HG02763 (cell line): ENCODE measurements around the gene PRKAA2.
"Not testable (repeated sequence)": the region's sequence is repeated elsewhere in the genome, so short reads cannot be mapped to it uniquely, and the experiment has no call there.

Experiments used
- ATAC-seq: cut with Tn5 transposase; IDR thresholded peaks from one replicate; pipeline ENCODE4 v1.9.1; 2021; ENCODE audit warnings: mild to moderate bottlenecking, moderate library complexity; ENCODE audit not compliant: unreplicated experiment

PRKAA2 gene

DNA sequence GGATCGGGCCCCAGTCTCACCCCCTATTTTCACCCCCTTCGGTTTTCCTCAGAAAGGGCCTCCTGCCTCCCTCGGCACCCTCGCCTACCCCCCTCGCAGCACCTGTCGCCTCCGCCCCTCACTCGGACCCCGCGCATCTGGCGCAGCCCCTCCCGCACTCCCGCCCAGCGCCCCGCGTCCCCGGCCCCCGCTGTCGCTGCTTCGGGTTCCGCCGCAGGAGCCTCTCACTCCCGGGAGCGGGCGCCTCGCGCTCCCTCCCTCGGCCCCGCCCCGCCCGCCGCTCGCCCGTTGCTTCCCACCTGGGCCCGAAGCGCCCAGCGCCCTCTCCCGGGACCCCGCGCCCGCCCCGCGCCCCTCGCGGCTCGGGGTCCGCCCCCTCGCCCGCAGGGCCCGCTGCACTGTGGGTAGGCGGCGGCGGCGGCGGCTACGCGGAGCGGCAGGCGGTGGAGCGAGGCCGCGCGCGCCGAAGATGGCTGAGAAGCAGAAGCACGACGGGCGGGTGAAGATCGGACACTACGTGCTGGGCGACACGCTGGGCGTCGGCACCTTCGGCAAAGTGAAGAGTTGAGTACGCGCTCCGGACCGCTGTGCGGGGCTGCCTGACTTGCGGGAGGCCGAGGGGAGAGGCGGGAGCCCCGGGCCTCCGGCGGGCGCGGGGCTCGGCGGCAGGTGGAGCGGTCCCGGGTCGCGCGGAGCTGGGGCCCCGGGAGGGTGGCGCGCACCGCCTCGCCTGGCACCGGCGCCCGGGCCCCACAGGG, at the start of gene PRKAA2:
PRKAA2 (plus strand) TSS at position 396 of the 758 bp plus-strand sequence; CDS start at position 470, 74 bp downstream.
- no peak for ATAC-seq

DNA sequence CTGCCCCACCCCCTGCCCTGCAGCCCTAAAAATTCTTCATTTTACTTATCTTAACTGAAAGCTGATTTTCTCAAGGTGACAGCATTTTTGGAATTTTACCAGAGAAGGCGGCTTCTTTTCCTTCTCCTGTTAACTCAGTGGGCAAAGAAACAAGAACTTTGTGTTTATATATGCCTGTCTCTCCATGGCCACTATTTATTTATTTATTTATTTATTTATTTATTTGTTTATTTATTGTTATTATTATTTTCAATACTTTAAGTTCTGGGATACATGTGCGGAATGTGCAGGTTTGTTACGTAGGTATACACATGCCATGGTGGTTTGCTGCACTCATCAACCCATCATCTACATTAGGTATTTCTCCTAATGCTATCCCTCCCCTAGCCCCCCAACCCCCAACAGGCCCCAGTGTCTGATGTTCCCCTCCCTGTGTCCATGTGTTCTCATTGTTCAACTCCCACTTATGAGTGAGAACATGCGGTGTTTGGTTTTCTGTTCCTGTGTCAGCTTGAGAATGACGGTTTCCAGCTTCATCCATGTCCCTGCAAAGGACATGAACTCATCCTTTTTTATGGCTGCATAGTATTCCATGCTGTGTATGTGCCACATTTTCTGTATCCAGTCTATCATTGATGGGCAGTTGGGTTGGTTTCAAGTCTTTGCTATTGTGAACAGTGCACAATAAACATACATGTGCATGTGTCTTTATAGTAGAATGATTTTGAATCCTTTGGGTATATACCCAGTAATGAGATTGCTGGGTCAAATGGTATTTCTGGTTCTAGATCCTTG, 49.5 kb upstream of the PRKAA2 start:
- ATAC-seq, result not testable (repeated sequence)

DNA sequence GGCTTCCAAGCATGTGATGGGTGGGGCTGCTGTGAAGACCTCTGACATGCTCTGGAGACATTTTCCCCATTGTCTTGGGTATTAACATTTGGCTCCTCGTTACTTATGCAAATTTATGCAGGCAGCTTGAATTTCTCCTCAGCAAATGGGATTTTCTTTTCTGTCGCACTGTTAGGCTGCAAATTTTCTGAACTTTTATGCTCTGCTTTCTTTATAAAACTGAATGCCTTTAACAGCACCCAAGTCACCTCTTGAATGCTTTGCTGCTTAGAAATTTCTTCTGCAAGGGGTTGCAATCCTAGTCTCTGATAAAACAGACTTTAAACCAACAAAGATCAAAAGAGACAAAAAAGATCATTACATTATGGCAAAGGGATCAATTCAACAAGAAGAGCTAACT, 35.0 kb upstream of the PRKAA2 start:
- ATAC-seq, result not testable (repeated sequence)

DNA sequence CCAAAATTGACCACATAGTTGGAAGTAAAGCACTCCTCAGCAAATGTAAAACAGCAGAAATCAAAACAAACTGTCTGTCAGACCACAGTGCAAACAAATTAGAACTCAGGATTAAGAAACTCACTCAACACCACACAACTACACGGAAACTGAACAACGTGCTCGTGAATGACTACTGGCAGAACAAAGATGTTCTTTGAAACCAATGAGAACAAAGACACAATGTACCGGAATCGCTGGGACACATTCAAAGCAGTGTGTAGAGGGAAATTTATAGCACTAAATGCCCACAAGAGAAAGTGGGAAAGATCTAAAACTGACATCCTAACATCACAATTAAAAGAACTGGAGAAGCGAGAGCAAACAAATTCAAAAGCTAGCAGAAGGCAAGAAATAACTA, 34.3 kb upstream of the PRKAA2 start:
- ATAC-seq, result not testable (repeated sequence)

DNA sequence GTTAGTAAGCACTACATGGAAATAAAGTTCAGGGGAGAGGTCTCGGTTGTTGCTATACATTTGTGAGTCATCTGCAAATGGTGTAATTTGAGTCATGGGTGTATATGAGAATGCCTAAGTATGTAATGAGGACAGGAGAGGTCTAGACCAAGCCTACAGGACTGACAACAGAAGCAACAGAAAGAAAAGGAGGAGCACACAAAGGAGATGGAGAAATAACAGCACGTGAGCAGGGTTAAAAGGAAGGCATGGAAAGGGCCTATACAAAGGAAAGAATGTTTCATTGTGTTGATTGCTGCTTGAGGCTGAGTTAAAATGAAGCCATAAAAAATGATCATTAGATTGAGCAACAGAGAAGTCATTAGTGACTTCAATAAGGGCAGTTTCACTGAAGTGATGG, 28.0 kb upstream of the PRKAA2 start:
- ATAC-seq, result no peak

DNA sequence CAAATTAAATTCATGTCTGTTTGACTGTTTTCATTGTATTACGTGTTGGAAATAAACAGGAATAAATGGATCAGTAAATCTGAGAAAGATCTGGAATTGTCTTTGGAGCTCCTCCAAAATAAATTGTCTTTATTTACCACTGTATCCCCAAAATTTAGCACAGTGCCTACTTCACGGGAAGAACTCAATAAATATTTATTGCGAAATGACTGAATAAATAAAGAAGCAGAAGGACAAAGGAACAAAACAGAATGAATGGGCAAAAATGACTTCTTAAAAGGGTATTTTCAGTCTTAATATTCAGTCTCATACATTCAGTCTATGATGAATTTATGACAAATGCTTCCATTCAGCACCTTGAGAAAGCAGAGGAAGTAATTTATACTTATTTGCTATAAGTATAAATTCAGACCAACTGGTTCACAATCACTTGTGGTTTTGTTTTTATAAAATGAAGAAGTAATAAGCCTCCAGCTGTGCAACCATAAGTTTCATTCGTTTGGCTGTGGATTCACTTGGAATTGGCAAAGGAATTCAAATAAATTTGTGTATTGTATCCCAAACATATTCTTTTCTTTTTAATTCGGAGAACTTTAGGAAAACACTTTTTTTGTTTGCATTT, 19.2 kb upstream of the PRKAA2 start:
- ATAC-seq, result no peak

DNA sequence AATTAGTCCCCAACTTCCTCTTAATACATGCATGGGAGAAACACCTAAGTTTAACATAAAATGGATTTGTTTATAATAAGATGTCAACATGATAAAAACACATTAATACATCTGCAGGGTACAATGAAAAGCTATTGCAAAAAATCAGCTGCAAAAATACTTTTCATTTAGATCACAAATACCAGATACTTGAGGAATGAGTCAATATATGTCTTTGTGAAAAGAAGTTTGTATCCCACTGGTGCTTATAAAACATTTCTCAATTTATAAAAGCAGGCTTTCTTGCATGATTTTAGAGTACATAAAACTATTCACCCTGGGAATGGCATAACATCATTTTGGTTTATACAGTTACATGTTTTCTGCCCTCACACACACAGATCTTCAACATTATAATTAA, 18.6 kb upstream of the PRKAA2 start:
- no peak for ATAC-seq

DNA sequence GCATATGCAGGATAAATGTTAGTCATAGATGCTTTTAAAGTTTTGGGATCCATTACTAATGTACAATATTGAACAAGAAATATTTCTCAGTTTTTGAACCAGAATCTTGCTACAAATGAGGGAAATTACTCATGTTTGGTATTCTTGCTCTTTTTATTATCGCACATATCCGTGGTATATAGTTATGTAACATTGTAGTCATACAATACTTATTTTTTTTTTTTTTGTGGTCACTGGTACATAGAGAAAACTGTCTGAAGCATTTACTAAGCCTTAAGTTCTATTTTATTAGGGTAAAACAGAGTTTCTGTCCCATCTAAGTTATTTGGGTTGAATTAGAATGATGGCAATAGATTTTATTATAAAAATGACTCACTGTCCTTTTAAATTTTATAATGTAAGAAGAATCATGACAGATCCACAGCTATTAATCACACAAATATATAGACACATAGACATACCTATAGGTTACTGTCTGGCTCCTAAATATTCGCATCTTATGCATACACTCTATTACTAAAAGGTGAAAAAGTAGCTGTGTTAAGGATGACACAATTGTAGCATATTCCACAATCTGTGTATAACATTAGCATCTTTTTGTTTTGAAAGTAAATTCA, 18.0 kb upstream of the PRKAA2 start:
- no peak for ATAC-seq

DNA sequence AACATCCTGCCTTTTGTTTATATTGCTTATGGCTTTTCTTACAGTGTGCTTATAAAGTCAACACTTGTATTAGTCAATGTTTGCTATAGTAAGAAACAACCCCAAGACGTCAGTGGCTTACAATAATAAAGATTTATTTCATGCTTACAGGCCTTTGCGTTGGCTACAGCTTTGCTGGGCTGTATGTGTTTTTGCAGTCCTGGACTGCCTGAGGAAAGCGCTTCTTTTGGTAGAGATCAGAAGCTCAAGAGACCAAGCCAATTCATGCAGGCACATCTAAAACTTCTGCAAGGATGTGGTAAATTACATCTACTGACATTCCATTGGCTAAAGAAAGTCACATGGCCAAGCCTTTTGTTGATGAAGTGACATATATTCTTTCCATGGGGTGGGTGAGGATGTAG, 17.5 kb upstream of the PRKAA2 start:
- no peak for ATAC-seq

DNA sequence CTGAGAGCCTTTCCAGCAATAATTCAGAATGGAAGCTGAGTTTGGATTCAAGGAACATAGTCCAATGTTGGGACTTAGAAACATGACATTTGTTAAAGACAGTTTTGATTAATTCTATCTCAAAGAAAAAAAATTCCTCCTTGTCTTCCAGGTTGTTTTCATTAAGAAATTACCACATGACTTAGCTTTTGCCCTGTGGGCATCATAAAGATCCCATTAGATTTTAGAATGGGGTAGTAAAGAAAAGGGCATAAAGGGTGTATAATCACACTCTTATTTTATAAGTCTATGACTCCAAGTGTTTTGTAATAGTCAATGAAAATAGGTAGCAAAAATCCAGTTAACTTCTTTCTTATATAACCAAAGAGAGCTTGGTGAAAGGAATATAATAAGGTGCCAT, 14.3 kb upstream of the PRKAA2 start:
- ATAC-seq, result no peak

DNA sequence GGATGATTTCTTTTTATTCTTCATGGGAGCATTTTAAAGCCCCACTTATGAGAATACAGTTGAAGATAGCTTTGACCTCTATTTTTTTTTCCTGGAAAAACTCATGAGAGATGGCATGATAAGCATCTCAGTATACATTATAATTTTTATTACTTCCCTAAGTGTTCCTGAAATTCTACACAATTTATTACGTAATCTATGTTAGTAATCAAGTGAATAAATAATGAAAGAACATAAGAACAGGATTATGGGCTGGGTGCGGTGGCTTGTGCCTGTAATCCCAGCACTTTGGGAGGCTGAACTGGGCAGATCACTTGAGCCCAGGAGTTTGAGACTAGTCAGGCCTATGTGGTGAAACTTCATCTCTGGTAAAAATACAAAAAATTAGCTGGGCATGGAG, 13.2 kb upstream of the PRKAA2 start:
- ATAC-seq, result no peak

DNA sequence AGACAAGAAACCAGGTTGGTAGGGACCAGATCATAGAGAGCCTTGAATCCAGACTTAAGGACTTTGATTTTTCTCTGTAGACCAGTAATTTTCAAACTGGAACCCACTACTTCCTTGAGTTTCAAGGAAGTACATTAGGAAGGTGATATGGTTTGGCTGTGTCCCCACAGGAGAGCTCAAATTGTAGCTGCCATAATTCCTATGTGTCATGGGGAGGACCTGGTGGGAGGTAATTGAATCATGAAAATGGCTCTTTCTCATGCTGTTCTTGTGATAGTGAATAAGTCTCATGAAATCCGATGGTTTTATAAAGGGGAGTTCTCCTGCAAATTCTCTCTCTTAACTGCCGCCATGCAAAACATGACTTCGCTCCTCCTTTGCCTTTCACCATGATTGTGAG, 10.1 kb upstream of the PRKAA2 start:
- ATAC-seq, result no peak

DNA sequence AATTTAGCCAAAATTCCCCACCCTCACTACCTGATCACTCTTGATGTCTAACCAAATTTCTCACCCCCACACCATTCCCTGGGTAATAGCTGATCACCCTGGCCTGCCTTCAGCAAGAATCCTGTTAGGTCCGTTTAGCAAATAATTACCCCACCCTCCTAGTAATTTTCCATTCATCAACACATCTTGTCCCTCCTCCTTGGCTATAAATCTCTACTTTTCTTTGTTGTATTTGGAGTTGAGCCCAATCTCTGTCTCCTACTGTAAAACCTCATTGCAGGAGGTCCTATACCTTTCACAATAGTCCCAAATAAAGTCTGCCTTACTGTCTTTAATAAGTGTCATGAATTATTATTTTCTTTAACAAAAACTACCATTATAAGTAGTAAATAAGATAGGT, 6.9 kb upstream of the PRKAA2 start:
- ATAC-seq, result no peak

DNA sequence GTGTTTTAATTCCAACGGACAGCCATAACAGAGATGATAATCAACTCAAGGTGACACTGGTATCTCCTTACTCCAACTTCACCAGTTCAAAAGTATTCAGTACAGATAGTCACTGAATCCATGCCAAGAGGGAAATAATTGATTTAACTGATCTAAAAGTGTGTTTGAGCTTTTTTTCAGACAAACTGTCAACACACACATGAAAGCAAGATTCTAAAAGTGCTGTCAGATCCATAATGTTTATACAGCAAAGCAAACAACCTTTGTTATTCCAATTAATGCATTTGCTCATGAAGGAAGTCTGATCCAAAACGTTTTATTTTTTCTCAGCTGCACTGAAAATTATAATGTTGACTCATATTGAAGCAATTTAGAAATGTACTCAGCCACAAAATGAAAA, 5.9 kb upstream of the PRKAA2 start:
- ATAC-seq, result no peak

DNA sequence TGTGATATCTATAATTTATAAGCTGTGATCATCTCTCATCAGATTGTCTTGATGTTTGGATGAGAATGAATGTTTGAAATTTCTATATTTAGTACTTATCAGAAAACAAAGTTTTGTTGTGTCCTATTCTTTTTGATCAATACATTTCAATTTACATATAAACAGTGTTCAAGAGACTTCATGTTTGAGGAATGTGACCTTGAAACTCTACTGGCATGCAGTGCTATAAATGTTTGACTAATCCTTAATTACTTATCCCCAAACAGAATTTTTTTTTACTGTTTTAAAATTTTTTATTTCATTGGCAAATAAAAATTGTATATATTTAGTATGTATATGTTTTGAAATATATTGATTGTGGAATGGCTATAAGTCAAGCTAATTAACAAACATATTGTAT, 1.5 kb upstream of the PRKAA2 start:
- ATAC-seq, result no peak

DNA sequence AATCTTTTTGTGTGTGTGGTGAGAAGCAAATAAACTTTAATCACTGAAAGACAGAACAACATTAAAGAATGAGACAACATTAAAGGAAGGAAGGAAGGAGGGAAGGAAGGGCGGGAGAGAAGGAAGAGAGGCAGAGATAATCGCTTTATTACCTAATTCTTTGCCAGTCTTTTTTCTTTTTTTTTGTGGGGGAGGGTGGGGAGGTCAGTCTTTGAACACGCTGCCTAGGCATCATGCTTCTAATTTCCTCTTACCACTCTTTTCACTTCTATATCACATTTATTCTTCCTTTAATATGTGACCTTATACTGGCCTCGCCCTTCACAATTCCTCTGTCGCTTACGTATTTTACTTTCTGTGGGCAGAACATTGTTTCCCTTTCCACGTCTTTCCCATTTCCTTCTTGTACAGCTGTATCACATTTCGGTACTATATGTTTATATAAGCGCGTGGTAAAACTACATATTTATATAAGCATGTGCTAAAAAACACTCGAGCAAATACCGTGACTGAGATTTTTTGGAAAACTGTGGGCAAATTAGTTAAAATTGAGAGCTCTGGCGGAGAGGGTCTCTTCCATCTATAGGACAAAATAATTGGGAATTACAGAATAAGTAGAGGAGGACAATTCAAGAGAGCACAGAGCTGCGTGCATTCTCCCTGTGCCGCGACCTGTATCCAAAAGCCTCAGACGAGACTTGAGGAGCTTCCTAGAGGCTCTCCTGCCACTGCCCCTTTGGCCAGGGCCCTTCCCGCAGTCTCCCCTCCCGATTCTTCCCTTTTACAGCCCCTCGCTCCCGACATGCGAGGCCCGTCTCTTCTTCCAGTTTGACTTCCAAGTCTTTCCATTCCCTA, 823 bp upstream of the PRKAA2 start:
- ATAC-seq, result no peak

DNA sequence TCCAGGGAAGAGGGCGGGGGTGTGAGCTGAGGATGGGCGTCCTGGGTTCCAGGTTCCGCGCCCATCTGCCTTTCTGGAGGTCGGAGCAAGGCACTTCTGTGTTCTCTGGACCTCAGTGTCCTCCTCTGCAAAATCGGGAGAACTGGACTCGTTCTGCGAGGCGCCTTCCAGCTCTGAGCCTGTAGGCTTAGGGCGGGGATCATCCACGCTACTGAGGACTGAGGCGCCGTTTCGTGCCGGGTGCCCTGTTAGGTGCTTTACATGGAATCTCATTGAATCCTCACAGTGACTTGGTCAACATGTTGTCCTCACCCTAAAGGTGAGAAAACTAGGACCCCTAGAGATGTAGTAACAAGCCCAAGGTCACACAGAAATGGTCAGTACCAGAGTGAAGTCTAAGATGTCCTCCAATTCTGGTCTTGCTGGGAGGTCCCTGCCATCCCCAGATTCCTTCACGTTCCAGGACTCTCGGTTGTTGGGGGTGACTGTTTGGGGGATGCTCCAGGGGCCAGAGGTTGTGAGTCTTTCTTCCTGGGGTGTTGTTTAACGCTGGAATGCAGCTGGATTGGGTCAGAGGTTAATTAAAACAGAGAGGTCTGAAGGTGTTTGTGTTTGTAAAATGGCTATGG, 677 bp downstream of the PRKAA2 start:
- ATAC-seq, result no peak

DNA sequence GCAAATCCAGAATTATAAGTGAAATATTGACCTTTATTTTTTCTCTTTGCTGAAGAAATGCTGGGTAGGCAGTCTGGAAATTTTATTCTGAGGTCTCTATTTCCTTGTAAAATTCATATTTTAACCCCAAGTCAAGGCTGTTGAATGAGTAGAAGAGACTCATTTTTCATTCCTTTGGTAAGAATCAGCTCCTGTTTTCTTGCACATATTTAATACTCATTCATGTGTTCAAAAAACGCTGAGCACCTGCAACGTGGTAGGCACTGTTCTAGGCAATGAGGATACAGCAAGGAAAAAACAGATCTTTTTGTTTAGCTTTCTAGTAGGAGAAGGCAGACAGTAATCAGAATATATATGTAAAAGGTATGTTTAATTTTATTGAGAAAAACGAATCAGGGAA, 1.5 kb downstream of the PRKAA2 start:
- no peak for ATAC-seq

DNA sequence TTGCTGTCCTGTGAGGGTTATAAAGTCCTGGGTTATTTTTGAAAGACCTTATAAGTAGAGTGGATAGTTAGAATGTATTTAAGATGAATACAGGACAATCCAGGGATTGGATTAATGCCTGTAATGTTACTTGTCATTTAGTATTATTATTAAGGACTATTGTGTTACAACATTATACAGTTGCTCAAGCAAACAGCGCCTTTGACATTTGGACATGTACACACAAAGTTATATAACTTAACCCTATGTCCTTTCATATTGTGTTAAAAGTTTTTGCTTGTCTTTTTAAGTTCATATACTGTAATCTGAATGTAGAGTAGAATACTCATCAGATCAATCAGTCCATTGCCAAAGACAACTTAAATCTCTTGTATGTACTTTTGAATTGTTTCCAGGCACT, 2.0 kb downstream of the PRKAA2 start:
- no peak for ATAC-seq

DNA sequence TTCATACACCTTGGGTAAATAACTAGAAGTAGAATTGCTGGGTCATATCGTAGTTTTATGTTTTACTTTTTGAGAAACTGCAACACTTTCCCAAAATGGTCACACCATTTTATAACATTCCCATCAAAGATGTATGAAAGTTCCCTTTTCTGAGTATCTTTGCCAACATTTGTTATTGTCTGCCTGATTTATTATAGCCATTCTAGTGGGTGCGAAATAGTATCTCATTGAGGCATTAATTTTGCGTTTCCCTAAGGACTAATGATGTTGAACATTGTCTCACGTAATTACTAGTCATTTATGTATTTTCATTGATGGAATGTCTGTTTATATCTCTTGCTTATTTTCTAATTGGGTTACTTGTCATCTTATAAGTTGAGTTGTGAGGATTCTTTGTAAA, 3.4 kb downstream of the PRKAA2 start:
- ATAC-seq, result no peak
